A549 (cell line): Measurements from ENCODE around the gene KCNAB2. TPM values are rescaled to one million over a fixed set of nuclear protein-coding genes. Genes with fewer than 3 reads are reported as not detected.
A peak's percentile ranks its signal among the peaks of the same experiment; 100 is the strongest.

ENCODE experiments used
- ATAC-seq, 2 experiments: fragments of 200-7000 bp in 1 of 2; fragments of >200 bp in 1 of 2; cut with Nextera tagmentation in 1 of 2; cut with Tn5 transposase in 1 of 2; 3 replicates each; pipeline versions ENCODE4 v1.8.0 to v1.9.1; 2018 to 2020; ENCODE audit warnings: mild to moderate bottlenecking in 1 of 2, moderate library complexity in 1 of 2
- CTCF ChIA-PET: fragments of 300-600 bp; sonication (Branson Sonifier 250); formaldehyde crosslinking; extraction: SDS; loops from one replicate; lab custom pipeline; 2021; ENCODE audit warnings: antibody characterized with exemption, inconsistent platforms; lab: Yijun Ruan, JAX
- POLR2A ChIA-PET: fragments of 350-600 bp; formaldehyde crosslinking; extraction: SDS; loops from one replicate; lab custom pipeline; 2021; ENCODE audit warnings: antibody characterized with exemption, inconsistent platforms; lab: Yijun Ruan, JAX
- DNase-seq, 2 experiments: peaks; one replicate each; pipeline versions ENCODE4 v3.0.0 to v3.0.0-alpha.2; 2011 to 2016; ENCODE audit warnings: low read depth in 1 of 2, low spot score in 1 of 2
- FAIRE-seq: peaks from 2 replicates; lab custom pipeline; 2011; peaks lifted over from hg19 to GRCh38; lab: Jason Lieb, UNC
- H3K27ac ChIP-seq, 2 experiments: fragments of >200 bp; sonication (Bioruptor Twin); formaldehyde crosslinking; 3 replicates each; pipeline ENCODE4 v1.5.1; 2016 to 2017
- H3K4me1 ChIP-seq: fragments of >200 bp; sonication (Bioruptor Twin); formaldehyde crosslinking; 3 replicates; pipeline ENCODE4 v1.6.1; 2016
- H3K4me2 ChIP-seq: fragments of >200 bp; sonication (Bioruptor Twin); formaldehyde crosslinking; 3 replicates; pipeline ENCODE4 v1.6.1; 2016
- H3K4me3 ChIP-seq: fragments of >200 bp; sonication (Bioruptor Twin); formaldehyde crosslinking; 3 replicates; pipeline ENCODE4 v1.5.1; 2016
- H3K9me3 ChIP-seq: fragments of >200 bp; sonication (Bioruptor Twin); formaldehyde crosslinking; 3 replicates; pipeline ENCODE4 v1.6.1; 2016
- BCL3 ChIP-seq: fragments of >200 bp; sonication (Bioruptor Twin); formaldehyde crosslinking; IDR thresholded peaks from 3 replicates; pipeline ENCODE4 v1.6.1; 2016
- CEBPB ChIP-seq, 2 experiments: fragments of >200 bp in 1 of 2; sonication (Bioruptor Twin) in 1 of 2; formaldehyde crosslinking in 1 of 2; IDR thresholded peaks; 2 replicates each; pipeline ENCODE4 v1.6.1; 2012 to 2016
- CHD2 ChIP-seq: fragments of 150-350 bp; IDR thresholded peaks from 2 replicates; pipeline ENCODE4 v1.6.1; 2014; ENCODE audit warnings: low read length; ENCODE audit not compliant: partially characterized antibody
- CTCF ChIP-seq: fragments of >200 bp; sonication (Bioruptor Twin); formaldehyde crosslinking; IDR thresholded peaks from 3 replicates; pipeline ENCODE4 v1.5.1; 2016
- EHMT2 ChIP-seq: fragments of 200-600 bp; sonication (generic); IDR thresholded peaks from 2 replicates; pipeline ENCODE4 v1.6.1; 2016; ENCODE audit warnings: antibody characterized with exemption, low read depth, mild to moderate bottlenecking, moderate library complexity
- ELK1 ChIP-seq: fragments of 150-350 bp; IDR thresholded peaks from 2 replicates; pipeline ENCODE4 v1.6.1; 2014; ENCODE audit warnings: low read depth, mild to moderate bottlenecking, low read length
- EP300 ChIP-seq, 2 experiments: fragments of >200 bp; sonication (Bioruptor Twin); formaldehyde crosslinking; IDR thresholded peaks; 2 replicates in 1 of 2; 3 replicates in 1 of 2; pipeline ENCODE4 v1.6.1; 2016 to 2017
- FOSB ChIP-seq: fragments of 250-450 bp; sonication (Bioruptor Pico); IDR thresholded peaks from 2 replicates; pipeline ENCODE4 v1.5.0; 2020; ENCODE audit warnings: mild to moderate bottlenecking, moderate library complexity
- HOXB13 ChIP-seq: fragments of 250-450 bp; sonication (Bioruptor Pico); IDR thresholded peaks from 2 replicates; pipeline ENCODE4 v1.5.0; 2020; ENCODE audit warnings: low read depth, mild to moderate bottlenecking, moderate library complexity
- KDM1A ChIP-seq: fragments of 200-600 bp; sonication (generic); IDR thresholded peaks from 2 replicates; pipeline ENCODE4 v1.6.1; 2016; ENCODE audit warnings: low read depth, mild to moderate bottlenecking
- MAFK ChIP-seq: fragments of 450-650 bp; IDR thresholded peaks from 2 replicates; pipeline ENCODE4 v1.6.1; 2014; ENCODE audit not compliant: partially characterized antibody
- MAX ChIP-seq: IDR thresholded peaks from 2 replicates; pipeline ENCODE4 v1.6.1; 2012
- PBX3 ChIP-seq: IDR thresholded peaks from 2 replicates; pipeline ENCODE4 v1.6.1; 2012
- POLR2A ChIP-seq: IDR thresholded peaks from 2 replicates; pipeline ENCODE4 v1.6.1; 2012; ENCODE audit warnings: mild to moderate bottlenecking, low read length
- POLR2AphosphoS2 ChIP-seq: conservative IDR thresholded peaks from 2 replicates; pipeline ENCODE4 v1.6.1; 2012; ENCODE audit warnings: low read length, improper control_type of control experiment, inconsistent platforms
- RARB ChIP-seq: fragments of 250-450 bp; sonication (Bioruptor Pico); IDR thresholded peaks from 2 replicates; pipeline ENCODE4 v1.8.0; 2021; ENCODE audit warnings: mild to moderate bottlenecking, moderate library complexity
- RFX5 ChIP-seq: fragments of 450-650 bp; IDR thresholded peaks from 2 replicates; pipeline ENCODE4 v1.7.1; 2014; ENCODE audit warnings: antibody characterized with exemption, mild to moderate bottlenecking, moderate library complexity
- RNF2 ChIP-seq: fragments of 200-600 bp; sonication (generic); IDR thresholded peaks from 2 replicates; pipeline ENCODE4 v1.6.1; 2016; ENCODE audit warnings: low read depth, mild to moderate bottlenecking, antibody characterized with exemption, moderate library complexity, borderline replicate concordance
- SMC3 ChIP-seq: fragments of >200 bp; sonication (Bioruptor Twin); formaldehyde crosslinking; IDR thresholded peaks from 3 replicates; pipeline ENCODE4 v1.6.1; 2018; ENCODE audit warnings: inconsistent platforms
- USF2 ChIP-seq: fragments of 450-650 bp; IDR thresholded peaks from 2 replicates; pipeline ENCODE4 v1.6.1; 2014; ENCODE audit warnings: antibody characterized with exemption
- ZNF302 ChIP-seq: fragments of 250-450 bp; sonication (Bioruptor Pico); IDR thresholded peaks from 2 replicates; pipeline ENCODE4 v1.9.0; 2021; ENCODE audit warnings: inconsistent platforms, mild to moderate bottlenecking, moderate library complexity
- ZSCAN20 ChIP-seq: fragments of 250-450 bp; sonication (Bioruptor Pico); IDR thresholded peaks from 2 replicates; pipeline ENCODE4 v1.8.0; 2022; ENCODE audit warnings: mild to moderate bottlenecking, moderate library complexity
- WGBS: methylation state at CpG from one replicate; pipeline ENCODE4 v1.1.6; 2017; ENCODE audit errors: missing lambda C conversion rate; 5-methylcytosine and 5-hydroxymethylcytosine counted together
- polyA plus RNA-seq, 4 experiments: library from polyadenylated mRNA; depleted of rRNA in 3 of 4; stranded (reverse); fragments of >200 nt; fragmentation: RNase III in 1 of 4; extraction: RNeasy Plus Mini Kit Qiagen cat#74134 plus additional on column Dnase treatment in 1 of 4; gene quantifications; 2 replicates in 3 of 4; 3 replicates in 1 of 4; pipeline ENCODE4 v1.2.3, GENCODE V29; 2011 to 2017

Gene KCNAB2
- polyA plus RNA-seq, 2 of the 4 experiments (the other 2 are of a cell fraction): 7.3 to 9.9 TPM

- WGBS: 81% methylated on average over 3 of the region's 15 CpGs
- no peak for DNase-seq
- CTCF ChIA-PET: interaction anchor here (0.8 to 1.9 kb wide), 2 partner anchors 13 to 36 kb away, joined by 3 to 4 read pairs; no protein-coding TSS in a partner anchor
- POLR2A ChIA-PET: no interaction called here
- Histone ChIP-seq H3K4me1 (no peaks in the 10 kb centered on the region), H3K4me3 (no peak overlapping the region)
- TF ChIP-seq SMC3: no peak
- TF ChIP-seq EHMT2: no peak
- no peak for TF ChIP-seq ZNF302 (CRISPR knock-in tag)
- no peak for TF ChIP-seq RFX5
- TF ChIP-seq, all 56 proteins: peak for 0
- Histone ChIP-seq H3K9me3 (no peaks in the 10 kb centered on the region), H3K27ac (no peak overlapping the region), H3K4me2 (no peak overlapping the region)
- FAIRE-seq (no peak), ATAC-seq (no peak)
Measured at GRCh38 chr1:6073480-6074053, 27.9 kb downstream of the KCNAB2 start.

- no peaks in the 10 kb centered on the region for H3K9me3 ChIP-seq
- H3K4me1 ChIP-seq: no peaks in the 10 kb centered on the region
- TF ChIP-seq CTCF (no peak), KDM1A (no peak), POLR2AphosphoS2 (no peak), PBX3 (no peak)
- FAIRE-seq: no peak
- CTCF ChIA-PET: interaction anchor here (0.6 to 1.9 kb wide), 4 partner anchors 13 to 297 kb away, joined by 3 to 4 read pairs (median 3); no protein-coding TSS in a partner anchor
- H3K4me2 ChIP-seq: no peak overlapping the region
- no peak overlapping the region for H3K27ac ChIP-seq
- DNase-seq: no peak
- H3K4me3 ChIP-seq: no peak overlapping the region
- POLR2A ChIA-PET: no interaction called here
- WGBS: 96% methylated on average over 19 of the region's 21 CpGs
- ATAC-seq: no peak
Measured at GRCh38 chr1:6074192-6074901, 28.7 kb downstream of the KCNAB2 start.

- Histone ChIP-seq H3K27ac (no peak overlapping the region), H3K4me3 (no peak overlapping the region), H3K4me1 (no peaks in the 10 kb centered on the region), H3K4me2 (no peak overlapping the region), H3K9me3 (no peaks in the 10 kb centered on the region)
- ChIA-PET POLR2A (no interaction called here), CTCF (no interaction called here)
- ATAC-seq: peak in 1 of 2 experiments; percentile 19; a peak in 1 of 6 replicates
- TF ChIP-seq EHMT2: no peak
- no peak for TF ChIP-seq MAFK
- TF ChIP-seq USF2: no peak
- TF ChIP-seq RNF2: no peak
- TF ChIP-seq FOSB (CRISPR knock-in tag): no peak
- no peak for TF ChIP-seq ZSCAN20 (CRISPR knock-in tag)
- TF ChIP-seq MAX: no peak
- no peak for TF ChIP-seq ELK1
- no peak for TF ChIP-seq EP300 (IDR thresholded peaks at IDR 0.05)
- no peak for TF ChIP-seq BCL3
- TF ChIP-seq CTCF: no peak
- no peak for TF ChIP-seq CEBPB (IDR thresholded peaks at IDR 0.05)
- no peak for TF ChIP-seq CHD2
- no peak for TF ChIP-seq HOXB13 (CRISPR knock-in tag)
- no peak for TF ChIP-seq POLR2A
- TF ChIP-seq RARB (CRISPR knock-in tag): no peak
- FAIRE-seq: no peak
- peak in 1 of 2 experiments; percentile 24 for DNase-seq
- WGBS: 50% methylated on average over 1 of the region's 3 CpGs
Measured at GRCh38 chr1:6075748-6076147, 30.1 kb downstream of the KCNAB2 start.
